HG03354 (cell line): ENCODE results near the gene HRH1.
"Not testable (repeated sequence)": the region's sequence is repeated elsewhere in the genome, so short reads cannot be mapped to it uniquely, and the experiment has no call there.

Experiments used
- ATAC-seq: cut with Tn5 transposase; IDR thresholded peaks from one replicate; pipeline ENCODE4 v1.9.1; 2021; ENCODE audit warnings: mild to moderate bottlenecking; ENCODE audit not compliant: unreplicated experiment, poor library complexity, severe bottlenecking

HRH1 gene

GRCh38 chr3:11168406-11168805 is 14.1 kb downstream of the HRH1 start:
- ATAC-seq: no peak

- ATAC-seq: no peak
Measured at GRCh38 chr3:11168881-11169805, 14.8 kb downstream of the HRH1 start.

- ATAC-seq: no peak
Measured at GRCh38 chr3:11170052-11170770, 15.9 kb downstream of the HRH1 start.

- ATAC-seq: no peak
Measured at GRCh38 chr3:11172096-11172690, 17.9 kb downstream of the HRH1 start.

- ATAC-seq: no peak
Measured at GRCh38 chr3:11173828-11174465, 19.7 kb downstream of the HRH1 start.

- no peak for ATAC-seq
Measured at GRCh38 chr3:11178421-11178820, 24.1 kb downstream of the HRH1 start.

GRCh38 chr3:11184328-11184969 is 30.2 kb downstream of the HRH1 start:
- not testable (repeated sequence) for ATAC-seq

- no peak for ATAC-seq
Measured at GRCh38 chr3:11185144-11185543, 30.9 kb downstream of the HRH1 start.

GRCh38 chr3:11185564-11186317 is 31.4 kb downstream of the HRH1 start:
- no peak for ATAC-seq

- ATAC-seq: no peak
Measured at GRCh38 chr3:11186318-11186692, 32.0 kb downstream of the HRH1 start.

- ATAC-seq: no peak
Measured at GRCh38 chr3:11186771-11187191, 32.5 kb downstream of the HRH1 start.

- no peak for ATAC-seq
Measured at GRCh38 chr3:11187681-11188080, 33.4 kb downstream of the HRH1 start.

- ATAC-seq: no peak
Measured at GRCh38 chr3:11188231-11188630, 33.9 kb downstream of the HRH1 start.

GRCh38 chr3:11195201-11195600 is 40.9 kb downstream of the HRH1 start:
- no peak for ATAC-seq

- no peak for ATAC-seq
Measured at GRCh38 chr3:11195721-11196332, 41.5 kb downstream of the HRH1 start.

- ATAC-seq: no peak
Measured at GRCh38 chr3:11197484-11197883, 43.2 kb downstream of the HRH1 start.

GRCh38 chr3:11198070-11198469 is 43.8 kb downstream of the HRH1 start:
- no peak for ATAC-seq

GRCh38 chr3:11198495-11198894 is 44.2 kb downstream of the HRH1 start:
- ATAC-seq: no peak
